ENCODE measurements around the gene KIAA0513.

The KIAA0513 gene

DNA sequence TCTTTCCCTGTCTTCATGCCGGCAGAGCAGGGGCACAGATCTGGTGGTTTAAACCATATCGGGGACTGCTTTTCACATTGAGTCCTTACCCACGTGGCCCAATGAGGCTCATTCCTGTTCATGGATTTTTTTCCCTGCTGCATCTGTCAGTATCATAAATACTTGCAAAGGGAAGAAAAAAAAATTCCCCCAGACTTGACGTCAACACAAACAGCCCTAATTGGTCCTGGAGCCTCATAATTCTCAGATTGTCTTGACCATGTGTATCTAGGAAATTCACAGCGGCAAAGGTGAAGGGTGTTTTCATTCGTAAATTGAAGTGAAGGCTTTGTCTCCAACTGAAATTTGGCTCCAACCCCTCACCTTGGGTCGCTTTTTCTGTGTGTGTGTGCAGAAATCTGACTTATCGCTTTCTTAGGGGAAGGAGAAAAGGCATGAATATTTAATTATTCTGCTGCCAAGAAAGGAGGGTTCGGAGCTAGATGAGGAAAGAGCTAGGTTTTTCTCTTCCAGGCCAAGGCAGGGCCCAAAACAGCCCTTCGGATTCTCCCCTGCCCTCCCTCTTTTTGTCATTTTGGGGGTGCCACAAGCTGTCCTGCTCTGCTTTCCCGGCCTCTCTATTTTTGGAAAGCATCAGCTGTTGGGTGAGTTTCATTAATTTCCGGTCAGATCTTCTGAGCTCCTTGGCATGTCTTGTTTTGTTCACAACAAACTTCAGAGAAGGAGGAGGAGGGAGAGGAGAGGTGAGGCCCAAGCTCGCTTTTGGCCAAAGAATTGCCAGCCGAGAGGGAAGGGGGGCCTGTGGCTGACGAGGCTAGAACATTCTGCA, 102.5 kb downstream of the KIAA0513 start:
- Histone ChIP-seq H3K4me3 (ENCODE audit: low read depth in 1 of 2, low read length in 2 of 2) (no peak overlapping the region), H3K4me2 (ENCODE audit: insufficient read depth, low read length) (no peak overlapping the region), H3K79me2 (ENCODE audit: insufficient read depth, low read length) (no peaks in the 10 kb centered on the region), H3K9ac (ENCODE audit: low read depth, low read length) (no peak overlapping the region), H2AFZ (ENCODE audit: low read depth, low read length) (no peak overlapping the region), H3K36me3 (ENCODE audit: insufficient read depth, low read length) (no peaks in the 10 kb centered on the region), H3K9me3 (ENCODE audit: insufficient read depth, low read length, severe bottlenecking) (no peaks in the 10 kb centered on the region), H3K4me1 (ENCODE audit: insufficient read depth, low read length) (no peaks in the 10 kb centered on the region), H3K27me3 (ENCODE audit: insufficient read depth, low read length, poor library complexity) (peaks cover 4% of the 10 kb centered on the region), H3K27ac (ENCODE audit: low read length) (no peak overlapping the region), H4K20me1 (ENCODE audit: insufficient read depth, low read length) (no peaks in the 10 kb centered on the region)
- ATAC-seq (ENCODE audit: insufficient read depth, low read depth) (no peak), DNase-seq (no peak)
- TF ChIP-seq, protein P1, sequence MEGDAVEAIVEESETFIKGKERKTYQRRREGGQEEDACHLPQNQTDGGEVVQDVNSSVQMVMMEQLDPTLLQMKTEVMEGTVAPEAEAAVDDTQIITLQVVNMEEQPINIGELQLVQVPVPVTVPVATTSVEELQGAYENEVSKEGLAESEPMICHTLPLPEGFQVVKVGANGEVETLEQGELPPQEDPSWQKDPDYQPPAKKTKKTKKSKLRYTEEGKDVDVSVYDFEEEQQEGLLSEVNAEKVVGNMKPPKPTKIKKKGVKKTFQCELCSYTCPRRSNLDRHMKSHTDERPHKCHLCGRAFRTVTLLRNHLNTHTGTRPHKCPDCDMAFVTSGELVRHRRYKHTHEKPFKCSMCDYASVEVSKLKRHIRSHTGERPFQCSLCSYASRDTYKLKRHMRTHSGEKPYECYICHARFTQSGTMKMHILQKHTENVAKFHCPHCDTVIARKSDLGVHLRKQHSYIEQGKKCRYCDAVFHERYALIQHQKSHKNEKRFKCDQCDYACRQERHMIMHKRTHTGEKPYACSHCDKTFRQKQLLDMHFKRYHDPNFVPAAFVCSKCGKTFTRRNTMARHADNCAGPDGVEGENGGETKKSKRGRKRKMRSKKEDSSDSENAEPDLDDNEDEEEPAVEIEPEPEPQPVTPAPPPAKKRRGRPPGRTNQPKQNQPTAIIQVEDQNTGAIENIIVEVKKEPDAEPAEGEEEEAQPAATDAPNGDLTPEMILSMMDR (IDR thresholded peaks at IDR 0.05; ENCODE audit: borderline replicate concordance, extremely low read depth, low read length, poor library complexity, severe bottlenecking), result no peak
- no peak for TF ChIP-seq EZH2 (IDR thresholded peaks at IDR 0.05; ENCODE audit: borderline replicate concordance, low read depth, low read length, severe bottlenecking)

DNA sequence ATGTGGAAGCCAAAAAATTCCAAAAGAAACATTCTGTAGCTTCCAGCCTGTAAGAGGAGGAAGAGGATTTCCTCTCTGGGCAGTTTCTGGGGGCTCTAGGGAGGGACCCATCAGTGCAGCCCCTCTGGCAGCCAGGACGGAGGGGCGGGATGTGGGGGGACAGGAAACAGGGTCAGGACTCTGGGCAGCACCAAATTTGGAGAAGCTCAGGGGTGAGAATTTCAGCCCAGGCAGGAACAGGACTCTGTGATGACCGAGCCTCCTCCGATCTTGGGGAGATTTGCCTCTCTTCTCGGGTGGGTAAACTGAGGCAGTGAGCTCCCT, 103.1 kb downstream of the KIAA0513 start:
- Histone ChIP-seq H3K4me2 (ENCODE audit: insufficient read depth, low read length) (no peak overlapping the region), H3K9ac (ENCODE audit: low read depth, low read length) (no peak overlapping the region), H3K9me3 (ENCODE audit: insufficient read depth, low read length, severe bottlenecking) (no peaks in the 10 kb centered on the region), H4K20me1 (ENCODE audit: insufficient read depth, low read length) (no peaks in the 10 kb centered on the region), H3K4me3 (ENCODE audit: low read depth in 1 of 2, low read length in 2 of 2) (no peak overlapping the region), H3K4me1 (ENCODE audit: insufficient read depth, low read length) (no peaks in the 10 kb centered on the region), H3K36me3 (ENCODE audit: insufficient read depth, low read length) (no peaks in the 10 kb centered on the region), H3K79me2 (ENCODE audit: insufficient read depth, low read length) (no peaks in the 10 kb centered on the region), H3K27me3 (ENCODE audit: insufficient read depth, low read length, poor library complexity) (peaks cover 4% of the 10 kb centered on the region), H2AFZ (ENCODE audit: low read depth, low read length) (no peak overlapping the region), H3K27ac (ENCODE audit: low read length) (no peak overlapping the region)
- no peak for ATAC-seq (ENCODE audit: insufficient read depth, low read depth)
- TF ChIP-seq, protein P1 (IDR thresholded peaks at IDR 0.05; ENCODE audit: borderline replicate concordance, extremely low read depth, low read length, poor library complexity, severe bottlenecking), result no peak
- TF ChIP-seq EZH2 (IDR thresholded peaks at IDR 0.05; ENCODE audit: borderline replicate concordance, low read depth, low read length, severe bottlenecking), result no peak
- DNase-seq, result no peak

DNA sequence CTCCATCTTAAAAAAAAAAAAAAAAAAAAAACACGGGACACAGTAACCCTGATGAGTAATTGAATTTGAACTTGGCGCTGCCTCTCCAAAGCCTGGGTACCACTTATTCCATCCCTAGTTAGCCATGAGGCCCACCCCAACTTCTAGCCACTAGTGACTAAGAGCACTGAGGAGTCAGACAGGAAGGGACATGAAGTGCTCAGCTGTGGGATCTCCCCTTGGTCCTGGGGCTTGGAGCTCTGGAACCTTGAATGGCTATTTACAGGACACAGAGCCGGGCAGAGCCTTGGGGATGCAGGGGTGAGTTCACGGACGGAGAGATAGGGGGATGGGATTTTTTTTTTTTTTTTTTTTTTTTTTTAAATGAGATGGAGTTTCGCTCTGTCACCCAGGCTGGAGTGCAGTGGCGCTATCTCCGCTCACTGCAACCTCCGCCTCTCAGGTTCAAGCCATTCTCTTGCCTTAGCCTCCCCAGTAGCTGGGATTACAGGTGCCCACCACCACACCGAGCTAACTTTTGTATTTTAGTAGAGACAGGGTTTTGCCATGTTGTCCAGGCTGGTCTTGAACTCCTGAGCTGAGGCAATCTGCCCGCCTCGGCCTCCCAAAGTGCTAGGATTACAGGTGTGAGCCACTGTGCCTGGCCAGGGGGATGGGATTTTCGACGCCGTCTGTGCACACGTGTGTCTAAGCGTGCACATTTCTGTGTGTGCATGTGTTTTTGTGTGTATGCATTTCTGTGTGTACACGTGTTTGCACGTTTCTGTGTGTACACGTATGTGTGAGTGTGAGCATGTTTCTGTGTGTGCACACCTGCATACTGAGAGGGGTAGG, 105.1 kb downstream of the KIAA0513 start:
- no peak for TF ChIP-seq EZH2 (IDR thresholded peaks at IDR 0.05; ENCODE audit: borderline replicate concordance, low read depth, low read length, severe bottlenecking)
- TF ChIP-seq, protein P1 (IDR thresholded peaks at IDR 0.05; ENCODE audit: borderline replicate concordance, extremely low read depth, low read length, poor library complexity, severe bottlenecking), result no peak
- peaks cover 5% of the 10 kb centered on the region; the same call in 1 of the 2 replicates for H4K20me1 ChIP-seq (ENCODE audit: insufficient read depth, low read length)
- no peaks in the 10 kb centered on the region for H3K4me1 ChIP-seq (ENCODE audit: insufficient read depth, low read length)
- no peak overlapping the region for H3K9ac ChIP-seq (ENCODE audit: low read depth, low read length)
- H3K4me2 ChIP-seq (ENCODE audit: insufficient read depth, low read length), result no peak overlapping the region
- H3K27me3 ChIP-seq (ENCODE audit: insufficient read depth, low read length, poor library complexity), result peaks cover 12% of the 10 kb centered on the region
- ATAC-seq (ENCODE audit: insufficient read depth, low read depth), result no peak
- no peaks in the 10 kb centered on the region for H3K9me3 ChIP-seq (ENCODE audit: insufficient read depth, low read length, severe bottlenecking)
- DNase-seq, result no peak
- H2AFZ ChIP-seq (ENCODE audit: low read depth, low read length), result no peak overlapping the region
- H3K4me3 ChIP-seq (ENCODE audit: low read depth in 1 of 2, low read length in 2 of 2), result no peak overlapping the region
- no peaks in the 10 kb centered on the region for H3K79me2 ChIP-seq (ENCODE audit: insufficient read depth, low read length)
- no peaks in the 10 kb centered on the region for H3K36me3 ChIP-seq (ENCODE audit: insufficient read depth, low read length)
- H3K27ac ChIP-seq (ENCODE audit: low read length), result no peak overlapping the region

Data from DND-41 (cell line).